Fibroblast of lung (primary cell): ENCODE results near the gene FCHO2. TPM values are rescaled to one million over a fixed set of nuclear protein-coding genes. Genes with fewer than 3 reads are reported as not detected.
A peak's percentile ranks its signal among the peaks of the same experiment; 100 is the strongest.

Source experiments
- DNase-seq, 2 donors: peaks; one replicate each; pipeline versions ENCODE4 v3.0.0 to v3.0.0-alpha.2; 2010; ENCODE audit warnings: low read depth in 2 of 2
- H2AFZ ChIP-seq: 2 replicates; pipeline ENCODE4 v1.5.1; 2012; ENCODE audit warnings: low read length, control low read depth, inconsistent platforms
- H3K27ac ChIP-seq: 2 replicates; pipeline ENCODE4 v1.5.1; 2011; ENCODE audit warnings: low read length, control low read depth; ENCODE audit not compliant: insufficient read depth
- H3K27me3 ChIP-seq: 2 replicates; pipeline ENCODE4 v1.5.1; 2011; ENCODE audit warnings: mild to moderate bottlenecking, low read length; ENCODE audit not compliant: control insufficient read depth, insufficient read depth
- H3K36me3 ChIP-seq: 2 replicates; pipeline ENCODE4 v1.5.1; 2011; ENCODE audit warnings: low read length; ENCODE audit not compliant: control insufficient read depth, insufficient read depth
- H3K4me1 ChIP-seq: 2 replicates; pipeline ENCODE4 v1.5.1; 2011; ENCODE audit warnings: low read length; ENCODE audit not compliant: control insufficient read depth, insufficient read depth; ENCODE audit errors: extremely low read depth
- H3K4me2 ChIP-seq: 2 replicates; pipeline ENCODE4 v1.5.1; 2011; ENCODE audit warnings: low read length, control low read depth; ENCODE audit not compliant: insufficient read depth; ENCODE audit errors: extremely low read depth
- H3K4me3 ChIP-seq, 4 experiments: fragments of 200-600 bp in 1 of 4; sonication (generic) in 1 of 4; replicated peaks in 1 of 4; 2 replicates each; pipeline ENCODE4 v1.5.1; 2011 to 2016; ENCODE audit warnings: low read length in 4 of 4, low read depth in 3 of 4, mild to moderate bottlenecking in 3 of 4, control low read depth in 2 of 4, inconsistent platforms in 1 of 4, mixed read lengths in 1 of 4; ENCODE audit not compliant: insufficient read depth in 1 of 4; ENCODE audit errors: control extremely low read depth in 1 of 4
- H3K79me2 ChIP-seq: 2 replicates; pipeline ENCODE4 v1.5.1; 2012; ENCODE audit warnings: mild to moderate bottlenecking, low read length, inconsistent platforms; ENCODE audit not compliant: control insufficient read depth, insufficient read depth
- H3K9ac ChIP-seq: 2 replicates; pipeline ENCODE4 v1.5.1; 2011; ENCODE audit warnings: mild to moderate bottlenecking, low read length, control low read depth; ENCODE audit not compliant: insufficient read depth
- H3K9me3 ChIP-seq: 2 replicates; pipeline ENCODE4 v1.5.1; 2012; ENCODE audit warnings: low read depth, low read length; ENCODE audit not compliant: control insufficient read depth, insufficient read depth
- H4K20me1 ChIP-seq: 2 replicates; pipeline ENCODE4 v1.5.1; 2011; ENCODE audit warnings: low read length; ENCODE audit not compliant: control insufficient read depth, insufficient read depth; ENCODE audit errors: extremely low read depth
- CTCF ChIP-seq, 2 donors: IDR thresholded peaks in 1 of 2; conservative IDR thresholded peaks in 1 of 2; 1 replicate in 1 of 2; 2 replicates in 1 of 2; pipeline ENCODE4 v1.5.1; 2011 to 2012; ENCODE audit warnings: low read length in 2 of 2, control low read depth in 1 of 2, inconsistent platforms in 1 of 2, low read depth in 1 of 2, mild to moderate bottlenecking in 1 of 2
- EZH2 ChIP-seq: IDR thresholded peaks from 2 replicates; pipeline ENCODE4 v1.5.1; 2012; ENCODE audit warnings: low read length, control low read depth, mild to moderate bottlenecking; ENCODE audit errors: missing control alignments
- polyA plus RNA-seq, 2 donors: library from polyadenylated mRNA; depleted of rRNA in 1 of 2; stranded (reverse) in 1 of 2; unstranded in 1 of 2; fragments of >200 nt; gene quantifications; 2 replicates each; pipeline ENCODE4 v1.2.1, GENCODE V29; 2011 to 2012; ENCODE audit warnings: missing spikeins in 1 of 2
- total RNA-seq: library from RNA; depleted of rRNA; stranded (reverse); fragments of >200 nt; gene quantifications from 2 replicates; pipeline ENCODE4 v1.2.1, GENCODE V29; 2014

Gene FCHO2
- total and polyA plus RNA-seq, 2 donors (not counting 1 experiment from before 2014, with no cell fraction given) = 11.3 to 19.2 TPM

GRCh38 chr5:73042993-73043392, 87.2 kb downstream of the FCHO2 start:
- H3K27ac ChIP-seq = no peak overlapping the region
- no peaks in the 10 kb centered on the region for H3K79me2 ChIP-seq
- DNase-seq = no peak
- H3K27me3 ChIP-seq = no peaks in the 10 kb centered on the region
- H4K20me1 ChIP-seq = no peaks in the 10 kb centered on the region
- H2AFZ ChIP-seq = no peak overlapping the region
- H3K4me1 ChIP-seq = no peaks in the 10 kb centered on the region
- H3K36me3 ChIP-seq = no peaks in the 10 kb centered on the region
- no peak overlapping the region for H3K4me3 ChIP-seq
- no peak for TF ChIP-seq CTCF (conservative IDR thresholded peaks at IDR 0.05 in 1 of 2, IDR thresholded peaks at IDR 0.05 in 1 of 2; ENCODE audit: low read depth in 1 of 2, low read length in 2 of 2)
- H3K9me3 ChIP-seq = no peaks in the 10 kb centered on the region
- no peak overlapping the region for H3K4me2 ChIP-seq
- no peak overlapping the region for H3K9ac ChIP-seq

GRCh38 chr5:73044546-73044945, 88.7 kb downstream of the FCHO2 start:
- H3K4me2 ChIP-seq = no peak overlapping the region

GRCh38 chr5:73045623-73046022, 89.8 kb downstream of the FCHO2 start:
- Histone ChIP-seq H2AFZ (no peak overlapping the region), H3K9me3 (no peaks in the 10 kb centered on the region), H3K4me2 (no peak overlapping the region), H3K9ac (no peak overlapping the region), H3K27me3 (no peaks in the 10 kb centered on the region), H4K20me1 (no peaks in the 10 kb centered on the region), H3K79me2 (no peaks in the 10 kb centered on the region), H3K4me3 (no peak overlapping the region), H3K36me3 (no peaks in the 10 kb centered on the region), H3K27ac (no peak overlapping the region), H3K4me1 (no peaks in the 10 kb centered on the region)
- DNase-seq = no peak
- TF ChIP-seq CTCF (conservative IDR thresholded peaks at IDR 0.05 in 1 of 2, IDR thresholded peaks at IDR 0.05 in 1 of 2; ENCODE audit: low read depth in 1 of 2, low read length in 2 of 2) = no peak
- TF ChIP-seq EZH2 = no peak

More at GRCh38 chr5:73044546-73044945, 88.7 kb downstream of the FCHO2 start:
- Histone ChIP-seq H3K36me3 (no peaks in the 10 kb centered on the region), H3K27me3 (no peaks in the 10 kb centered on the region), H3K79me2 (no peaks in the 10 kb centered on the region), H3K9ac (no peak overlapping the region), H4K20me1 (no peaks in the 10 kb centered on the region), H3K4me3 (no peak overlapping the region), H3K9me3 (no peaks in the 10 kb centered on the region), H3K4me1 (no peaks in the 10 kb centered on the region), H3K27ac (no peak overlapping the region), H2AFZ (no peak overlapping the region)
- no peak for TF ChIP-seq CTCF (conservative IDR thresholded peaks at IDR 0.05 in 1 of 2, IDR thresholded peaks at IDR 0.05 in 1 of 2; ENCODE audit: low read depth in 1 of 2, low read length in 2 of 2)
- no peak for TF ChIP-seq EZH2
- DNase-seq = peak in 1 of 2 donors; percentile 62
